KMS-11 (cell line): ENCODE data around the gene CFAP45.

Source experiments
- H2AFZ ChIP-seq: fragments of 200-600 bp; sonication (generic); 2 replicates; pipeline ENCODE4 v1.6.1; 2016; ENCODE audit warnings: antibody characterized with exemption, mixed run types, low read depth
- H3K27ac ChIP-seq: fragments of 200-600 bp; sonication (generic); 2 replicates; pipeline ENCODE4 v1.6.1; 2016; ENCODE audit warnings: mild to moderate bottlenecking, mixed run types
- H3K27me3 ChIP-seq: fragments of 200-600 bp; sonication (generic); 2 replicates; pipeline ENCODE4 v1.6.1; 2017; ENCODE audit warnings: mild to moderate bottlenecking, low read depth, mixed run types, moderate library complexity; ENCODE audit not compliant: insufficient read depth
- H3K36me3 ChIP-seq: fragments of 200-600 bp; sonication (generic); 2 replicates; pipeline ENCODE4 v1.6.1; 2017; ENCODE audit warnings: mild to moderate bottlenecking, mixed run types; ENCODE audit not compliant: insufficient read depth
- H3K4me1 ChIP-seq: fragments of 200-600 bp; sonication (generic); 2 replicates; pipeline ENCODE4 v1.6.1; 2016; ENCODE audit warnings: mild to moderate bottlenecking, low read depth, mixed run types; ENCODE audit not compliant: poor library complexity, severe bottlenecking
- H3K4me2 ChIP-seq: fragments of 200-600 bp; sonication (generic); 2 replicates; pipeline ENCODE4 v1.7.0; 2016; ENCODE audit warnings: mild to moderate bottlenecking, mixed run types
- H3K4me3 ChIP-seq: fragments of 200-600 bp; sonication (generic); IDR thresholded peaks from 2 replicates; pipeline ENCODE4 v1.6.1; 2017; ENCODE audit warnings: low read depth, low read length, mixed read lengths; ENCODE audit not compliant: insufficient read depth
- H3K79me2 ChIP-seq: fragments of 200-600 bp; sonication (generic); 2 replicates; pipeline ENCODE4 v1.6.1; 2016; ENCODE audit warnings: low read depth, mixed run types; ENCODE audit not compliant: insufficient read depth
- H3K9ac ChIP-seq: fragments of 200-600 bp; sonication (generic); 2 replicates; pipeline ENCODE4 v1.6.1; 2016; ENCODE audit warnings: mild to moderate bottlenecking, mixed run types
- H4K20me1 ChIP-seq: fragments of 200-600 bp; sonication (generic); 2 replicates; pipeline ENCODE4 v1.6.1; 2016; ENCODE audit warnings: mild to moderate bottlenecking, mixed run types; ENCODE audit not compliant: insufficient read depth
- TF ChIP-seq, protein P1 (sequence below): fragments of 200-600 bp; sonication (generic); conservative IDR thresholded peaks from 2 replicates; pipeline ENCODE4 v1.6.1; 2017; ENCODE audit warnings: low read depth, mild to moderate bottlenecking, antibody characterized with exemption, low read length, moderate library complexity, mixed read lengths

Gene CFAP45

GRCh38 chr1:159854693-159855192 is 45.2 kb downstream of the CFAP45 start:
- peak overlapping the region; percentile 77 for H2AFZ ChIP-seq
- H3K79me2 ChIP-seq = no peaks in the 10 kb centered on the region
- H3K9ac ChIP-seq = peak overlapping the region; percentile 50; the same call in 1 of the 2 replicates
- no peaks in the 10 kb centered on the region for H3K36me3 ChIP-seq
- no peak overlapping the region; the same call in 1 of the 2 replicates for H3K27ac ChIP-seq
- H3K4me1 ChIP-seq = peaks cover 20% of the 10 kb centered on the region
- TF ChIP-seq, protein P1, sequence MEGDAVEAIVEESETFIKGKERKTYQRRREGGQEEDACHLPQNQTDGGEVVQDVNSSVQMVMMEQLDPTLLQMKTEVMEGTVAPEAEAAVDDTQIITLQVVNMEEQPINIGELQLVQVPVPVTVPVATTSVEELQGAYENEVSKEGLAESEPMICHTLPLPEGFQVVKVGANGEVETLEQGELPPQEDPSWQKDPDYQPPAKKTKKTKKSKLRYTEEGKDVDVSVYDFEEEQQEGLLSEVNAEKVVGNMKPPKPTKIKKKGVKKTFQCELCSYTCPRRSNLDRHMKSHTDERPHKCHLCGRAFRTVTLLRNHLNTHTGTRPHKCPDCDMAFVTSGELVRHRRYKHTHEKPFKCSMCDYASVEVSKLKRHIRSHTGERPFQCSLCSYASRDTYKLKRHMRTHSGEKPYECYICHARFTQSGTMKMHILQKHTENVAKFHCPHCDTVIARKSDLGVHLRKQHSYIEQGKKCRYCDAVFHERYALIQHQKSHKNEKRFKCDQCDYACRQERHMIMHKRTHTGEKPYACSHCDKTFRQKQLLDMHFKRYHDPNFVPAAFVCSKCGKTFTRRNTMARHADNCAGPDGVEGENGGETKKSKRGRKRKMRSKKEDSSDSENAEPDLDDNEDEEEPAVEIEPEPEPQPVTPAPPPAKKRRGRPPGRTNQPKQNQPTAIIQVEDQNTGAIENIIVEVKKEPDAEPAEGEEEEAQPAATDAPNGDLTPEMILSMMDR = no peak; the same call in 1 of the 2 replicates
- H4K20me1 ChIP-seq = no peaks in the 10 kb centered on the region
- H3K4me2 ChIP-seq = peak overlapping the region; percentile 72
- no peaks in the 10 kb centered on the region for H3K27me3 ChIP-seq
- H3K4me3 ChIP-seq = peak overlapping the region; percentile 91

DNA sequence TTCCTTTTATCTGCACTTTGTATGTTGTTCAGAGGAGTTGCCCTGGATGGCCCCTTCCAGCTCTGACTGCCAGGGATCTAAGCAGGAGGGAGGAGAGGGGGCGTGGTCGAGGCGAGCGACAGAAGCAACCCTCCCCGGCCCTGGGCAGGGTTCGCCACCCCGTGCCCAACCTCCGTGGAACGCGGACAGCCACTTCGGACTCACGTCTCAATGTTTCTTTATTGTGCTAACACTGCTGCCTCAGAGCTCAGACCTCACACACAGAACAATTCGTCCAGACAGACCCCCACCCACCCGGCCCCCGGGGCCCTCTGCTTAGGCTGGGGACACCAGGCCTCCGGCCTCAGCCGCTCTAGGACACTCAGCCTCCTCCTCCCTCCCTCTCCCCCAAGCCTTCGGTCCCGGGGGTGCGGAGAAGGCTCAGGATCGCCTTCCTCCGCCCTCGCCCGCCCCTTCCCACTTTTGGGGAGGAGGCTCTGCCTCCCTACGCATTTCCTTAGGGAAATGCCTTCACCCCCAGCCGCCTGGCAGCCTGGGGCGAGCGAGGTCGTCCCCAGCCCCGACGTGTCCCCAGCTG is 45.8 kb downstream of the CFAP45 start:
- peak overlapping the region; percentile 77 for H2AFZ ChIP-seq
- peak overlapping the region; percentile 50; the same call in 1 of the 2 replicates for H3K9ac ChIP-seq
- H3K4me3 ChIP-seq = peak overlapping the region; percentile 91
- peak overlapping the region; percentile 72 for H3K4me2 ChIP-seq
- no peaks in the 10 kb centered on the region for H3K79me2 ChIP-seq
- H3K36me3 ChIP-seq = no peaks in the 10 kb centered on the region
- H3K4me1 ChIP-seq = peaks cover 20% of the 10 kb centered on the region
- no peaks in the 10 kb centered on the region for H3K27me3 ChIP-seq
- H4K20me1 ChIP-seq = no peaks in the 10 kb centered on the region
- TF ChIP-seq, protein P1 = no peak; the same call in 1 of the 2 replicates
- H3K27ac ChIP-seq = no peak overlapping the region

DNA sequence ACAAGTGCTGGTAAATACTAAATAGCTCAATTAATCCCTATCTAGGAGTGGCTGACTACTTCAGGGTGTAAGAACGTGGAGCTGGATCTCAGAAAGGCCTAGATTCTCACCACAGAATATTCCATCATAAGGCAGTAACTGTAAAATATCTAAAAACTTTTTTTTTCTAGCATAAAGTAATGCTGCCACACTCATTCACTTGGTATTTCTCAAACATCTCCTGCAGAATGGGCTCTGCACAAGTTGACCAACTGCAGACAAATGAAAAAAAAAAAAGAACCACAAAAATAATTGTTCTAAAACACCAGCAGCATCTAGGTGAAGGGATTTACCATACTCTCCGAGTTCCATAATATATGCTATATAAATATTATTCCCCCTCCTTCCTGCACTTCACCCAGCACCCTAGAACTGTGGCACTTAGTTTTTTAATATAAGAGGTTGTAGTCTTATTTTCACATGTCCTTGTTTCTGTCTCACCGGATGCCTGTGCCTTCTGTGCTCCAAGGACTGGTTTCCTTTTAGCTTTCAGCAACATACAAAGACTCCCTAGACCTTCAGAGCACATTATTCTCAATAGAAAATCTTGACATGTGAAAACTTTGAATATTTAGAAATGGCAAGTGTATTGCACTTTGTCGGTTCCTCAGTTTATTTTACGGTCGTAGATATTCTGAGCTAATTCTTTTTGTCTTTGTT is 46.4 kb downstream of the CFAP45 start:
- Histone ChIP-seq H2AFZ (peak overlapping the region; percentile 77), H4K20me1 (no peaks in the 10 kb centered on the region), H3K4me3 (no peak overlapping the region), H3K9ac (peak overlapping the region; percentile 50; the same call in 1 of the 2 replicates), H3K36me3 (no peaks in the 10 kb centered on the region), H3K79me2 (no peaks in the 10 kb centered on the region), H3K27ac (no peak overlapping the region), H3K4me2 (peak overlapping the region; percentile 72; the same call in 1 of the 2 replicates), H3K4me1 (peaks cover 20% of the 10 kb centered on the region), H3K27me3 (no peaks in the 10 kb centered on the region)
- TF ChIP-seq, protein P1 = no peak

DNA sequence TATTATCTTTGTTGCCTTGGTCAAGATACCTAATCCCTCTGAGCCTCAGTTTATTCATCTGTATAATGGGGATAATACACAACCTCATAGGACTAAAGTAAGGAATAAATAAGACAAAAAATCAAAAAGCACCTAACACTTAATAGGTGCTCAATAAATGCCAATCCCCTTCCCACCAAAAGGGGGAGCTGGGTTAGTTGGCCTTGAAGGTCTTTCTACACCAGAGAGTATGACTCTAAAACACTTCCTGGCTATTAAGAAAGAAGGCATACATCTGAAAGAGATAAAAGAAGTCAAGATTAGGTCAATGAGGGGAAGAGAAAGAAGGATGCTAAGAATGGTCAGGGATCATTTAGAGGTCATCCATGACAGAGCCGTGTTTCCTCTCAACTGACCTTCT is 48.6 kb downstream of the CFAP45 start:
- H3K27ac ChIP-seq = no peak overlapping the region
- no peak overlapping the region for H3K4me2 ChIP-seq
- no peaks in the 10 kb centered on the region for H3K79me2 ChIP-seq
- H4K20me1 ChIP-seq = no peaks in the 10 kb centered on the region
- TF ChIP-seq, protein P1 = peak; percentile 70
- no peak overlapping the region for H2AFZ ChIP-seq
- H3K4me1 ChIP-seq = peaks cover 20% of the 10 kb centered on the region
- H3K36me3 ChIP-seq = no peaks in the 10 kb centered on the region
- H3K4me3 ChIP-seq = no peak overlapping the region
- H3K27me3 ChIP-seq = no peaks in the 10 kb centered on the region
- no peak overlapping the region for H3K9ac ChIP-seq
